Panc1 (cell line): ENCODE measurements around the gene HES7. TPM values are rescaled to one million over a fixed set of nuclear protein-coding genes. Genes with fewer than 3 reads are reported as not detected.

Experiments
- ATAC-seq: fragments of 200-7000 bp; cut with Tn5 transposase; 2 replicates; pipeline ENCODE4 v1.9.1; 2020; ENCODE audit warnings: mild to moderate bottlenecking, moderate library complexity
- BruUV-seq: library from RNA; stranded (reverse); fragments of 400-500 nt; replicated peaks from 2 replicates; lab custom pipeline; 2021; lab: Mats Ljungman, UMichigan
- CTCF ChIA-PET: fragments of 300-600 bp; sonication (Branson Sonifier 250); formaldehyde crosslinking; loops from one replicate; lab custom pipeline; 2022; ENCODE audit warnings: antibody characterized with exemption; lab: Charles Lee
- POLR2A ChIA-PET: fragments of 300-600 bp; sonication (Branson Sonifier 250); formaldehyde crosslinking; loops from one replicate; lab custom pipeline; 2022; ENCODE audit warnings: antibody characterized with exemption; lab: Charles Lee
- DNase-seq: peaks from one replicate; pipeline ENCODE4 v3.0.0-alpha.2; 2010; ENCODE audit warnings: low read depth, low spot score
- H3K27ac ChIP-seq: 2 replicates; pipeline ENCODE4 v1.5.1; 2011; ENCODE audit warnings: mild to moderate bottlenecking, low read length, inconsistent platforms
- H3K27me3 ChIP-seq: fragments of 200-500 bp; sonication (Bioruptor generic); 2 replicates; pipeline ENCODE4 v1.6.0; 2014; ENCODE audit warnings: low read length, inconsistent platforms; ENCODE audit not compliant: control insufficient read depth, insufficient read depth
- H3K36me3 ChIP-seq: fragments of 200-500 bp; sonication (Bioruptor generic); 2 replicates; pipeline ENCODE4 v1.5.1; 2014; ENCODE audit warnings: inconsistent platforms, mild to moderate bottlenecking, low read length, moderate library complexity; ENCODE audit not compliant: control insufficient read depth, insufficient read depth
- H3K4me1 ChIP-seq: 2 replicates; pipeline ENCODE4 v1.5.1; 2011; ENCODE audit warnings: inconsistent platforms, mild to moderate bottlenecking, low read length, moderate library complexity; ENCODE audit not compliant: control insufficient read depth, insufficient read depth
- H3K4me3 ChIP-seq, 2 experiments: 2 replicates each; pipeline ENCODE4 v1.5.1; 2011 to 2012; ENCODE audit warnings: low read depth in 2 of 2, low read length in 2 of 2, mild to moderate bottlenecking in 2 of 2, inconsistent platforms in 1 of 2, moderate library complexity in 1 of 2
- H3K9me3 ChIP-seq: fragments of 200-500 bp; sonication (Bioruptor generic); 2 replicates; pipeline ENCODE4 v1.5.1; 2014; ENCODE audit warnings: low read depth, mild to moderate bottlenecking, inconsistent platforms, low read length, moderate library complexity; ENCODE audit not compliant: control insufficient read depth, insufficient read depth
- CTCF ChIP-seq: fragments of 450-650 bp; IDR thresholded peaks from 2 replicates; pipeline ENCODE4 v1.5.1; 2017; ENCODE audit warnings: mild to moderate bottlenecking
- POLR2AphosphoS5 ChIP-seq: IDR thresholded peaks from 2 replicates; pipeline ENCODE4 v1.6.1; 2012; ENCODE audit warnings: mild to moderate bottlenecking, low read depth, low read length, moderate library complexity
- REST ChIP-seq, 2 experiments: IDR thresholded peaks; 2 replicates each; pipeline ENCODE4 v1.6.1; 2011 to 2012; ENCODE audit warnings: low read depth in 2 of 2, control low read depth in 1 of 2, low read length in 1 of 2, mild to moderate bottlenecking in 1 of 2, moderate library complexity in 1 of 2; ENCODE audit not compliant: insufficient read depth in 1 of 2
- SIN3A ChIP-seq: IDR thresholded peaks from 2 replicates; pipeline ENCODE4 v1.6.1; 2012; ENCODE audit warnings: low read depth, mild to moderate bottlenecking, low read length, moderate library complexity, borderline replicate concordance; ENCODE audit not compliant: insufficient read depth
- TCF7L2 ChIP-seq: IDR thresholded peaks from 2 replicates; pipeline ENCODE4 v1.6.1; 2011; ENCODE audit warnings: mild to moderate bottlenecking, low read depth, low read length, inconsistent platforms
- in situ Hi-C: cut with HindIII; loops from 2 replicates; pipeline ENCODE4 v1.10.0; 2016; ENCODE audit warnings: low sequenced_read_pairs, low pct_unique_long_range_greater_than_20kb
- intact Hi-C: fragments of 100-400 bp; cut with micrococcal nuclease; formaldehyde crosslinking; loops from one replicate; pipeline ENCODE4 v1.10.0; 2022; ENCODE audit not compliant: unreplicated experiment
- total RNA-seq: library from RNA; stranded (reverse); gene quantifications from one replicate; pipeline ENCODE4 v1.2.1, GENCODE V29; 2021; ENCODE audit not compliant: unreplicated experiment

The HES7 gene
- total RNA-seq, 1 experiment from 2014 or later: 4.0 TPM

- intact Hi-C loops: no loop called here
- ChIA-PET POLR2A (no interaction called here), CTCF (interaction anchor here (0.5 kb wide), 1 partner anchor 152 kb away, joined by 6 read pairs; no protein-coding TSS in a partner anchor)
- Histone ChIP-seq H3K27ac (no peak overlapping the region), H3K4me3 (no peak overlapping the region; a peak in 1 of 4 replicates), H3K9me3 (no peaks in the 10 kb centered on the region), H3K27me3 (no peaks in the 10 kb centered on the region), H3K4me1 (peaks cover 31% of the 10 kb centered on the region), H3K36me3 (no peaks in the 10 kb centered on the region; the same call in 1 of the 2 replicates)
- in situ Hi-C loops: no loop called here
- TF ChIP-seq TCF7L2 (no peak), SIN3A (no peak)
- DNase-seq (no peak), ATAC-seq (no peak)
- BruUV-seq: no TSS peak
Measured at GRCh38 chr17:8150194-8151119, 26.6 kb upstream of the HES7 start.

GRCh38 chr17:8149419-8150193, 25.7 kb upstream of the HES7 start:
- no peak for TF ChIP-seq SIN3A
- TF ChIP-seq REST (IDR thresholded peaks at IDR 0.05; ENCODE audit: insufficient read depth in 1 of 2, low read depth in 2 of 2, low read length in 1 of 2): no peak
- no peak for TF ChIP-seq POLR2AphosphoS5
- TF ChIP-seq CTCF: no peak
- no peak for TF ChIP-seq TCF7L2
- H3K9me3 ChIP-seq: no peaks in the 10 kb centered on the region
- ATAC-seq (no peak), DNase-seq (no peak)
- BruUV-seq: no TSS peak
- in situ Hi-C loops: no loop called here
- H3K27ac ChIP-seq: no peak overlapping the region
- CTCF ChIA-PET: no interaction called here
- no peaks in the 10 kb centered on the region for H3K27me3 ChIP-seq
- no peaks in the 10 kb centered on the region; the same call in 1 of the 2 replicates for H3K36me3 ChIP-seq
- no peak overlapping the region for H3K4me3 ChIP-seq
- POLR2A ChIA-PET: no interaction called here
- peaks cover 24% of the 10 kb centered on the region for H3K4me1 ChIP-seq
- intact Hi-C loops: no loop called here
